ENCODE results near the gene IMPDH1.

Gene IMPDH1

DNA sequence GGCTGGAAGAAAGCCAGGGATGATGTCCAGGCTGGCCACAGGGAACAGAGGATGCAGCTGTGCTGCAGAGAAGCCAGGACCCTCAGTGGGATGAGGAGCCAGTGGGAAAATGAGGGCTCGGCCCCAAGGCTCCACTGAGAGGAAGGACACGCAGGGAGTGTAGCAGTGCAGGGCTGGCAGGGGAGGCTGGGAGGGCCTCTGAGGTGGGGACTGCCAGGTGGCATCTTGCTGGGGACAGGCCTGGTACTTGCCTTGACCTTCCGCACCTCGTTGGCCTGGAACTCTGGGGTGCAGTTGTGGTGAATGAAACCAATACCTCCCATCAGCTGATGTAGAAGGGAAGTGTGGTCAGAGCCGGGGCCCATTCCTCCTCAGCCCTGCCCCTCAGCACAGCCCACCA, 9.2 kb downstream of the IMPDH1 start:
- DNase-seq (ENCODE audit: low read depth): no peak
- TF ChIP-seq, protein P1, sequence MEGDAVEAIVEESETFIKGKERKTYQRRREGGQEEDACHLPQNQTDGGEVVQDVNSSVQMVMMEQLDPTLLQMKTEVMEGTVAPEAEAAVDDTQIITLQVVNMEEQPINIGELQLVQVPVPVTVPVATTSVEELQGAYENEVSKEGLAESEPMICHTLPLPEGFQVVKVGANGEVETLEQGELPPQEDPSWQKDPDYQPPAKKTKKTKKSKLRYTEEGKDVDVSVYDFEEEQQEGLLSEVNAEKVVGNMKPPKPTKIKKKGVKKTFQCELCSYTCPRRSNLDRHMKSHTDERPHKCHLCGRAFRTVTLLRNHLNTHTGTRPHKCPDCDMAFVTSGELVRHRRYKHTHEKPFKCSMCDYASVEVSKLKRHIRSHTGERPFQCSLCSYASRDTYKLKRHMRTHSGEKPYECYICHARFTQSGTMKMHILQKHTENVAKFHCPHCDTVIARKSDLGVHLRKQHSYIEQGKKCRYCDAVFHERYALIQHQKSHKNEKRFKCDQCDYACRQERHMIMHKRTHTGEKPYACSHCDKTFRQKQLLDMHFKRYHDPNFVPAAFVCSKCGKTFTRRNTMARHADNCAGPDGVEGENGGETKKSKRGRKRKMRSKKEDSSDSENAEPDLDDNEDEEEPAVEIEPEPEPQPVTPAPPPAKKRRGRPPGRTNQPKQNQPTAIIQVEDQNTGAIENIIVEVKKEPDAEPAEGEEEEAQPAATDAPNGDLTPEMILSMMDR (IDR thresholded peaks at IDR 0.05; ENCODE audit: low read depth, low read length, missing control alignments): no peak
- in situ Hi-C loops (cut with HindIII; ENCODE audit: low sequenced_read_pairs): no loop called here
- H3K4me3 ChIP-seq (ENCODE audit: low read depth, low read length): no peak overlapping the region

DNA sequence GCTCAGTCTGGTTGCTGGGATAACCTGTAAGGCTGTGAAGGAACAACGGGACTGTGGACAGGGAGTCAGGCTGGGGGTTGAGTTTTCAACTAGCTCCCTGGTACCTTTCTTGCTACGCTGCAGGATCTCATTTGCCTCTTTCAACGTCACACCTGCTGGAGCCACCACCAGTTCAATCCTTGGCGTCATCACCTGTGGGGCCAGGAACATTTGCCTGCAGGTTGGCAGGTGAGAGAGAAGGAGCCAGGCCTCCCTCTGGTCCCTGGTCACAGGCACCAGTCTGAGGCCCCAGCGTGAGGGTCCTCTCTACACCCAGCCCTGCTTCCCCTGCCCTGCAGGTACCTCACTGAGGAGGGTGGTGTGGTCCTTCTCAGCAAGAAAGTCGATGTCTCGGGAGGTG, 9.8 kb downstream of the IMPDH1 start:
- in situ Hi-C loops (cut with HindIII; ENCODE audit: low sequenced_read_pairs): no loop called here
- no peak for DNase-seq (ENCODE audit: low read depth)
- TF ChIP-seq, protein P1 (IDR thresholded peaks at IDR 0.05; ENCODE audit: low read depth, low read length, missing control alignments): no peak
- H3K4me3 ChIP-seq (ENCODE audit: low read depth, low read length): no peak overlapping the region

DNA sequence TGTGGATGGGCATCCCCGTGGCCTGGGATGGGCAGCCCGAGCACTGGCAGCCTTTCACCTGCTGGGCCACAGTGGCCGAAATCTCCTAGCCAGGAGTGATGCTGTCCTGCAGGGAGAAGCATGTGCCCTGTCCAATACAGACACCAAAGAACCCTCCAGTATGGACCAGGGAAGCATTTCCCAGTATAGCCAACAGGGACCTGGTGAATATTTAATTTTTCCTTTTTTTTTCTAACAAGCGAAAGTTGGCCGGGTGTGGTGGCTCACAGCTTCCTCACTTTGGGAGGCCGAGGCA, 11.0 kb downstream of the IMPDH1 start:
- no peak overlapping the region for H3K4me3 ChIP-seq (ENCODE audit: low read depth, low read length)
- no peak for DNase-seq (ENCODE audit: low read depth)
- in situ Hi-C loops (cut with HindIII; ENCODE audit: low sequenced_read_pairs): no loop called here
- TF ChIP-seq, protein P1 (IDR thresholded peaks at IDR 0.05; ENCODE audit: low read depth, low read length, missing control alignments): no peak

DNA sequence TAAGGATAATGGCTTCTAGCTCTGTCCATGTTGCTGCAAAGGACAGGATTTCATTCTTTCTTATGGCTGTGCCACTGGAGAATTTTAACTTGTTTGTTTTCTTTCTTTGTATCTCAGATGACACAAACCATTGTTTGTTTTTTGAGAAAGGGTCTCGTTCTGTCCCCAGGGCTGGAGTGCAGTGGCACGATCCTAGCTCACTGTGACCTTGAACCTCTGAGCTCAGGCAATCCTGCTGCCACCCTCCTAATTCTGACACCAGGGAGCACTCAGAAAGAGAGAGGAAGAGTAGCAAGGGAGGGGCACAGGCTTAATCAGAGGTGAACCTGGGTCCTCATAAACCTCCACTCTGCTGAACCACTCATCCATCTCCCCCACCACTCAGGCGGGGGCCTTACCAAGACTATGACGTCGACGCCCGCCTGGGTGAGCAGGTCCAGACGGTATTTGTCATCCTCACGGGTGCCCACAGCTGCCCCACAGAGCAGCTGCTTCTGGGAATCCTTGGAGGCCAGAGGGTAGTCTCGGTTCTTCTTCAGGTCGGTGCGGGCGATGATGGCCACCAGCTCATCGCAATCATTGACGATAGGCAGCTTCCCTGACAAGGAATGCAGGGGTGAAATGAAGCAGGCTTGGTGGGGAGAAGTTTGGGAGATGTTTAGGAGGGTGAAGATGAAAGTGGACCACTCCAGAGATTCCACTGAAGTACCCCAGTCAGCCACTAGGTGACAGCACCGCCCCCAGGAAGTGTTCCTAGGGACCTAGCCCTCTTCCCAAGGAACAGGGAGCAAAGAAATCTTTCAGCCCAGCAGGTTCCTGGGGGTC, 11.6 kb downstream of the IMPDH1 start:
- TF ChIP-seq, protein P1 (IDR thresholded peaks at IDR 0.05; ENCODE audit: low read depth, low read length, missing control alignments): peak; percentile 98
- DNase-seq (ENCODE audit: low read depth): no peak
- in situ Hi-C loops (cut with HindIII; ENCODE audit: low sequenced_read_pairs): no loop called here
- no peak overlapping the region for H3K4me3 ChIP-seq (ENCODE audit: low read depth, low read length)

DNA sequence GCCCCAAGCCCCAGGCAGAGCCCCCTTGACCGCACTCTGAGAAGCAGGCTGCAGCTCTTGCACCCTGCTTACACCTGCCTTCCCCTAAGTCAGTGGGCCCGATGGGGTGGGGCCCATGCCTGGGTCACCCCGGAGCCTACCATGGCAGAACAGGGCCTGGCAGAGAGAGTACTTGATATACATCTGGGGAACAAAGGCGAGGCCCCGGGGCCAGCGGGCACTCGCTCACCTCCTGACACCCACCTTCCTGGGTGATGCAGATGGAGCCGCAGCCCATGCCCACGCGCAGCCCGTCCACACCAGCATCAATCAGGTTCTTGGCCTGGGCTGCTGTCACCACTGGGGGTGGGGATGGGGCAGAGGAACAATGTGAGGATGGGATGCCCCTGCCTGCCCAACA, 13.4 kb downstream of the IMPDH1 start:
- in situ Hi-C loops (cut with HindIII; ENCODE audit: low sequenced_read_pairs): no loop called here
- TF ChIP-seq, protein P1 (IDR thresholded peaks at IDR 0.05; ENCODE audit: low read depth, low read length, missing control alignments): no peak
- DNase-seq (ENCODE audit: low read depth): no peak
- no peak overlapping the region for H3K4me3 ChIP-seq (ENCODE audit: low read depth, low read length)

DNA sequence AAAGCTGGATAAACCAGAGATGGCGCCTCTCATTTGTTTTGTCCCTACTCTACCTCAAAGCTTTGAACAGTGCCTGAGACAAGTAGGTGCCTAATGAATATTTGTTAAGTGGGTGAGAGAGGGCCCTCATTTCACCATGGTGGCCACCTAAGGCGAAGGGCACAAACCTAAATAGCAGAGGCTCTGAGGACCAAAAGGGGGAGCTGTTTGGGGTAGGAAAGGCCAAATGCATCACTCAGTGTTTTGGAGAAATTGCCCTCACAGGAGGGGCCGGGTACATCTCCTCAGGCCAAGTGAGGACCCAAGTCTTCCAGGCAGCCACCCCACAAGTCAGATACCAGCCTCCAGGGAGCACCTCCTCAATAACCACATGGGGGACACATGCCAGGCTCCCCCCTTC, 14.0 kb downstream of the IMPDH1 start:
- TF ChIP-seq, protein P1 (IDR thresholded peaks at IDR 0.05; ENCODE audit: low read depth, low read length, missing control alignments): peak; percentile 19
- no peak for DNase-seq (ENCODE audit: low read depth)
- in situ Hi-C loops (cut with HindIII; ENCODE audit: low sequenced_read_pairs): no loop called here
- no peak overlapping the region for H3K4me3 ChIP-seq (ENCODE audit: low read depth, low read length)

Measured in astrocyte of the cerebellum (primary cell).